ENCODE results near the gene GALNTL6.

GALNTL6 gene

DNA sequence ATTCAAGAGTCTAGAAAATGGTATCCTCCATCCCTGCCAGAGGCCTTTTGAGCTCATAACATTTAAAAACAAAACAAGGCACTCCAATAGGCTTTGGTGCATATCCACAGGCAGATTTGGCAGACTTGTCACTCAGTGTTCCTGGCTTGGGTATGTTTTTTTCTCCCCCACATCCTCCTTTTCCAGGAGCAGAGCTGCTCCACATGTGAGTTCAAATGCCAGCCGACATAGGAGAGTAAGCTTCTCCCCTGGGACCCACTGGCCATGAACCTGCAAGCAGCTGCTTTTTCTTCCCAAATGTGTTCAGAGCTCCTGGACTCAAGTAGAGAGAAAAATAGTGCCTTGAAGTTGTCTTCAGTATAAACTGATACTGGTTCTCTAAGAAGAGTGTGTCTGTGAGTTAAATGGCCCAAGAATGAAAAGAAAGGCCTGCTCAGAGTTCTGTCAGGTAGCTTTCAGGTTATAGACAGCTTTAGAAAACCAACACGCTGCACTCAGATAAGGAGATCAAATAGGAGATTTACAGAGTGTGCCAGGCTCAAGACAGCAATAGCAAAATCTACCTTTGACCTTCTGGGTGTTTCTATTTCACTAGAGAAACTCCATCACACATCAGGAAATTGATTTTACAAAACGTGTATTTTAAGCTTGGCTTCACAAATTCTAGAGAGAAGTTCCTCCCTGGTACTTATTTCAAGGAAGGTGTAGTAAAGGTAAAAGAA, 1192.9 kb downstream of the GALNTL6 start:
- H4K91ac ChIP-seq (ENCODE audit: low read length) = no peak overlapping the region
- H4K8ac ChIP-seq (ENCODE audit: low read length) = no peak overlapping the region
- H2BK120ac ChIP-seq (ENCODE audit: low read depth, low read length) = no peak overlapping the region
- H3K4me3 ChIP-seq (ENCODE audit: insufficient read depth in 1 of 2, low read depth in 1 of 2, low read length in 2 of 2) = no peak overlapping the region
- H3K18ac ChIP-seq (ENCODE audit: low read depth in 1 of 2, low read length in 2 of 2) = no peak overlapping the region
- DNase-seq = no peak
- H3K79me1 ChIP-seq (replicated peaks; ENCODE audit: low read length, poor library complexity, severe bottlenecking) = no peaks in the 10 kb centered on the region
- WGBS = 74% methylated on average over 2 of the region's 3 CpGs
- H3K4ac ChIP-seq (ENCODE audit: low read depth in 1 of 2, low read length in 2 of 2) = no peak overlapping the region
- no peak overlapping the region for H3K14ac ChIP-seq (ENCODE audit: low read length in 2 of 2)
- no peak overlapping the region for H3K9ac ChIP-seq (ENCODE audit: low read length)
- H3K36me3 ChIP-seq (ENCODE audit: control insufficient read depth in 1 of 2, insufficient read depth in 2 of 2, low read depth in 1 of 2, low read length in 2 of 2) = no peaks in the 10 kb centered on the region
- H3K9me3 ChIP-seq (ENCODE audit: control insufficient read depth, low read length) = no peaks in the 10 kb centered on the region
- H3K27me3 ChIP-seq (ENCODE audit: control insufficient read depth in 1 of 2, insufficient read depth in 1 of 2, low read length in 2 of 2) = no peaks in the 10 kb centered on the region
- no peak overlapping the region for H2AK5ac ChIP-seq (ENCODE audit: low read length, severe bottlenecking)
- H2BK15ac ChIP-seq (ENCODE audit: low read depth, poor library complexity, severe bottlenecking) = no peak overlapping the region
- no peak overlapping the region for H2BK12ac ChIP-seq (ENCODE audit: low read length in 2 of 2)
- no peak overlapping the region for H3K27ac ChIP-seq (ENCODE audit: low read length, poor library complexity, severe bottlenecking)
- peaks cover 2% of the 10 kb centered on the region for H3K4me1 ChIP-seq (ENCODE audit: control insufficient read depth, insufficient read depth, low read depth, low read length)
- no peak overlapping the region for H2AFZ ChIP-seq (ENCODE audit: low read depth, low read length)
- no peak overlapping the region for H3K4me2 ChIP-seq (ENCODE audit: low read length, poor library complexity, severe bottlenecking)
- no peak overlapping the region for H3K23ac ChIP-seq (ENCODE audit: low read length in 2 of 2)
- H2BK5ac ChIP-seq (ENCODE audit: low read depth, low read length, poor library complexity, severe bottlenecking) = no peak overlapping the region

DNA sequence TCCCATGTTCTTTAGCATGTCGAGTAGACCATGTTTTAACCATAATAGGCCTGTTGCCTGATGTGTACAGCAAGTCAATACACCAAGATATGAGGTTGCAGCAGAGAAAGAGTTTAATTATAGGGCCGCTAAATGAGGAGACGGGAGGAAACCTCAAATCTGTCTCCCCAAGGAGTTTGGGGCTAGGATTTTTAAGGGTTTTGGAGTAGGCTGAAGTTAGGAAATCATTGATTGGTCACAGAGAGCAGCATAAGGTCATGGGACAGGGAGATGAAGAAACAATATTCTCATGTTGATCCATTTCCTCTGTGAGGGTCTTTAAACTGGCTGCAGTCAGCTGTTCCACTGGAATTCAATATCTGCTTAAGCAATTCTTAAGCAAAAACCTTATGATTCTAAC, 1195.2 kb downstream of the GALNTL6 start:
- Histone ChIP-seq H3K4me2 (ENCODE audit: low read length, poor library complexity, severe bottlenecking) (no peak overlapping the region), H3K18ac (ENCODE audit: low read depth in 1 of 2, low read length in 2 of 2) (no peak overlapping the region), H2BK120ac (ENCODE audit: low read depth, low read length) (no peak overlapping the region), H3K14ac (ENCODE audit: low read length in 2 of 2) (no peak overlapping the region), H3K79me1 (replicated peaks; ENCODE audit: low read length, poor library complexity, severe bottlenecking) (no peaks in the 10 kb centered on the region), H3K4ac (ENCODE audit: low read depth in 1 of 2, low read length in 2 of 2) (no peak overlapping the region), H4K8ac (ENCODE audit: low read length) (no peak overlapping the region), H3K9me3 (ENCODE audit: control insufficient read depth, low read length) (no peaks in the 10 kb centered on the region), H2AK5ac (ENCODE audit: low read length, severe bottlenecking) (no peak overlapping the region), H3K23ac (ENCODE audit: low read length in 2 of 2) (no peak overlapping the region), H3K9ac (ENCODE audit: low read length) (no peak overlapping the region), H2BK15ac (ENCODE audit: low read depth, poor library complexity, severe bottlenecking) (no peak overlapping the region), H3K36me3 (ENCODE audit: control insufficient read depth in 1 of 2, insufficient read depth in 2 of 2, low read depth in 1 of 2, low read length in 2 of 2) (no peaks in the 10 kb centered on the region), H3K4me3 (ENCODE audit: insufficient read depth in 1 of 2, low read depth in 1 of 2, low read length in 2 of 2) (no peak overlapping the region), H2BK5ac (ENCODE audit: low read depth, low read length, poor library complexity, severe bottlenecking) (no peak overlapping the region), H3K4me1 (ENCODE audit: control insufficient read depth, insufficient read depth, low read depth, low read length) (peaks cover 2% of the 10 kb centered on the region), H3K27me3 (ENCODE audit: control insufficient read depth in 1 of 2, insufficient read depth in 1 of 2, low read length in 2 of 2) (no peaks in the 10 kb centered on the region), H2AFZ (ENCODE audit: low read depth, low read length) (no peak overlapping the region), H4K91ac (ENCODE audit: low read length) (no peak overlapping the region), H2BK12ac (ENCODE audit: low read length in 2 of 2) (no peak overlapping the region), H3K27ac (ENCODE audit: low read length, poor library complexity, severe bottlenecking) (no peak overlapping the region)
- DNase-seq = no peak
- WGBS = 89% methylated on average over 3 of the region's 3 CpGs

DNA sequence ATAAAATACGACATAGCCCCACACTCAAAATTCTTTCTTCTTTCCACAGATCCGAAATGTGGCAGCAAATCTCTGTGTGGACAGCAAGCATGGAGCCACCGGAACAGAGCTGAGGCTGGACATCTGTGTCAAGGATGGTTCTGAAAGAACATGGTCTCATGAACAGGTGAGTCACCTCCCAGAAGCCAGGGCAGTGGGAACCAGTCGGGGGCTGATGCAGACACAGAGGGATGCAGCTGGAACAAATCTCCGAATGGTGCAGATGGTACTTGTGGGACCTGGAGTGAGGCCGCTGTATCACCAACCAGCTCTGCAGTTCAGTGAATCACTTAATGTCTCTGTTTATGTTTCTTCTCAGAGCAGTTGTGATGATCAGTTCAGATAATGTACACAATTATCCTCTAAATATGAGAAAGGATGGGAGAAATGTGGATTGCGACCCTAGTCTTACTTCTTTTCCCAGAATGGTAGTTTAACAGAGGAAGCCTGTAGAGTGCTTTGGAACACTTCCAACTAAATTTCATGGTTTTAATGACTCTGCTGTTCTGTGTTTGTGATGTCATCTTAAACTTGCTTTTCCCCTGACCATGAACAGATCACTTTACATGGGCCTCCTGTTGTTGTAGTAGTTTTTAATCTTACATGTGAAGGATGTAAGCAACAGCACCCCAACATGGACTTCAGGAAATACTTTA, 1196.1 kb downstream of the GALNTL6 start:
- Histone ChIP-seq H4K8ac (ENCODE audit: low read length) (peak overlapping the region; percentile 47), H3K4ac (ENCODE audit: low read depth in 1 of 2, low read length in 2 of 2) (no peak overlapping the region), H3K14ac (ENCODE audit: low read length in 2 of 2) (no peak overlapping the region), H3K9me3 (ENCODE audit: control insufficient read depth, low read length) (no peaks in the 10 kb centered on the region), H3K23ac (ENCODE audit: low read length in 2 of 2) (no peak overlapping the region), H4K91ac (ENCODE audit: low read length) (no peak overlapping the region), H3K36me3 (ENCODE audit: control insufficient read depth in 1 of 2, insufficient read depth in 2 of 2, low read depth in 1 of 2, low read length in 2 of 2) (no peaks in the 10 kb centered on the region), H2BK12ac (ENCODE audit: low read length in 2 of 2) (peak overlapping the region in 1 of 2 experiments; percentile 78), H3K9ac (ENCODE audit: low read length) (no peak overlapping the region), H3K27me3 (ENCODE audit: control insufficient read depth in 1 of 2, insufficient read depth in 1 of 2, low read length in 2 of 2) (no peaks in the 10 kb centered on the region), H3K4me2 (ENCODE audit: low read length, poor library complexity, severe bottlenecking) (no peak overlapping the region), H3K27ac (ENCODE audit: low read length, poor library complexity, severe bottlenecking) (no peak overlapping the region), H2BK5ac (ENCODE audit: low read depth, low read length, poor library complexity, severe bottlenecking) (no peak overlapping the region), H3K79me1 (replicated peaks; ENCODE audit: low read length, poor library complexity, severe bottlenecking) (no peaks in the 10 kb centered on the region), H2BK120ac (ENCODE audit: low read depth, low read length) (no peak overlapping the region), H3K4me3 (ENCODE audit: insufficient read depth in 1 of 2, low read depth in 1 of 2, low read length in 2 of 2) (no peak overlapping the region), H2AK5ac (ENCODE audit: low read length, severe bottlenecking) (no peak overlapping the region), H3K4me1 (ENCODE audit: control insufficient read depth, insufficient read depth, low read depth, low read length) (peaks cover 4% of the 10 kb centered on the region), H3K18ac (ENCODE audit: low read depth in 1 of 2, low read length in 2 of 2) (peak overlapping the region in 1 of 2 experiments; percentile 16), H2BK15ac (ENCODE audit: low read depth, poor library complexity, severe bottlenecking) (no peak overlapping the region), H2AFZ (ENCODE audit: low read depth, low read length) (no peak overlapping the region)
- DNase-seq = peak; percentile 74
- 72% methylated on average over 5 of the region's 7 CpGs for WGBS

DNA sequence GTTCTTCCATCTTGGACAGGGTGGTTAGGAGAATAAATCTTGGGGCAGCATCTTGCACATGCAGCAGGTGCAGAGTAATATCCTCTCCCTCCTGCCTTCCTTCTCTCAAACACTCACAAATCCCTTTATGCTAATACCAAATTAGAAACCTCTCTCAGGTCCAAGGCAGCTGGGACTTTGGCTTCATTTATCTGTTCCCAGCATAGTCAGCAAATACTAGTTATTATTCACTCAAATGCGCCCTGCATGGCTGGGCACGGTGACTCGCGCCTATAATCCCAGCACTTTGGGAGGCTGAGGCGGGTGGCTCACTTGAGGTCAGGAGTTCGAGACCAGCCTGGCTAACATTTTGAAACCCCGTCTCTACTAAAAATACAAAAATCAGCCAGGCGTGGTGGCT, 1199.4 kb downstream of the GALNTL6 start:
- no peak overlapping the region for H3K23ac ChIP-seq (ENCODE audit: low read length in 2 of 2)
- 96% methylated on average over 7 of the region's 8 CpGs for WGBS

More for the DNA sequence above, 1199.4 kb downstream of the GALNTL6 start:
- DNase-seq = no peak
- H2BK5ac ChIP-seq (ENCODE audit: low read depth, low read length, poor library complexity, severe bottlenecking) = no peak overlapping the region
- no peaks in the 10 kb centered on the region for H3K36me3 ChIP-seq (ENCODE audit: control insufficient read depth in 1 of 2, insufficient read depth in 2 of 2, low read depth in 1 of 2, low read length in 2 of 2)
- H2BK120ac ChIP-seq (ENCODE audit: low read depth, low read length) = no peak overlapping the region
- H2BK12ac ChIP-seq (ENCODE audit: low read length in 2 of 2) = no peak overlapping the region
- H3K4me2 ChIP-seq (ENCODE audit: low read length, poor library complexity, severe bottlenecking) = no peak overlapping the region
- no peak overlapping the region for H3K14ac ChIP-seq (ENCODE audit: low read length in 2 of 2)
- H4K91ac ChIP-seq (ENCODE audit: low read length) = no peak overlapping the region
- H4K8ac ChIP-seq (ENCODE audit: low read length) = no peak overlapping the region
- no peak overlapping the region for H3K18ac ChIP-seq (ENCODE audit: low read depth in 1 of 2, low read length in 2 of 2)
- peaks cover 6% of the 10 kb centered on the region for H3K4me1 ChIP-seq (ENCODE audit: control insufficient read depth, insufficient read depth, low read depth, low read length)
- H3K9ac ChIP-seq (ENCODE audit: low read length) = no peak overlapping the region
- H2BK15ac ChIP-seq (ENCODE audit: low read depth, poor library complexity, severe bottlenecking) = no peak overlapping the region
- H3K4ac ChIP-seq (ENCODE audit: low read depth in 1 of 2, low read length in 2 of 2) = no peak overlapping the region
- H2AK5ac ChIP-seq (ENCODE audit: low read length, severe bottlenecking) = no peak overlapping the region
- no peak overlapping the region for H3K4me3 ChIP-seq (ENCODE audit: insufficient read depth in 1 of 2, low read depth in 1 of 2, low read length in 2 of 2)
- no peak overlapping the region for H3K27ac ChIP-seq (ENCODE audit: low read length, poor library complexity, severe bottlenecking)
- H3K79me1 ChIP-seq (replicated peaks; ENCODE audit: low read length, poor library complexity, severe bottlenecking) = peaks cover 3% of the 10 kb centered on the region
- no peak overlapping the region for H2AFZ ChIP-seq (ENCODE audit: low read depth, low read length)
- no peaks in the 10 kb centered on the region for H3K9me3 ChIP-seq (ENCODE audit: control insufficient read depth, low read length)
- H3K27me3 ChIP-seq (ENCODE audit: control insufficient read depth in 1 of 2, insufficient read depth in 1 of 2, low read length in 2 of 2) = no peaks in the 10 kb centered on the region
